NCI-H748 (cell line): ENCODE results near the gene PTGDS.

Experiments
- DNase-seq: peaks from one replicate; lab custom pipeline; 2025; ENCODE audit not compliant: unreplicated experiment; lab: John Stamatoyannopoulos, UW

PTGDS gene

GRCh38 chr9:137007108-137007815 lies 30.0 kb downstream of the PTGDS start:
- DNase-seq, result peak; percentile 46

DNA sequence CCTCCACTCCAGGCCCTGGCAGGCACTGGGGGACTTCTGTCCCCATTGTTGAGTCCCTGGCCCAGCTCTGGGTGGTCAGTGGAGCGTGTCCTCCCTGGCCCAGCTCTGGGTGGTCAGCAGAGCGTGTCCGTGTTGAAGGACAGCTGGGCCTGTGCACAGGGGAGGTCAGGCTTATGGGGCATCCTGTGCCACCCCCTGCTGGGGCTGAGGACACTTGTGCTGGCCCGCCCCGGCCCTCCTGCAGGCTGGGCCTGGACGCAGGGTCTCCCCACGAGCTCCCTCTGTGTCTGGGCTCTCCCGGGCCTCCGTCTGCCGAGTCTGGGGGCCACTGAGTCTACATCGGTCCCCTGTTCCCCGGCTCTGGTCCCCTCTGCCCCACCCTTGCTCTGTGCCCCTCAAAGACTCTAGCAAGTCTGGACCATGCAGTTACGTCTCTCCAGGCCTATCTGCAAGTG lies 30.5 kb downstream of the PTGDS start:
- DNase-seq, result no peak

DNA sequence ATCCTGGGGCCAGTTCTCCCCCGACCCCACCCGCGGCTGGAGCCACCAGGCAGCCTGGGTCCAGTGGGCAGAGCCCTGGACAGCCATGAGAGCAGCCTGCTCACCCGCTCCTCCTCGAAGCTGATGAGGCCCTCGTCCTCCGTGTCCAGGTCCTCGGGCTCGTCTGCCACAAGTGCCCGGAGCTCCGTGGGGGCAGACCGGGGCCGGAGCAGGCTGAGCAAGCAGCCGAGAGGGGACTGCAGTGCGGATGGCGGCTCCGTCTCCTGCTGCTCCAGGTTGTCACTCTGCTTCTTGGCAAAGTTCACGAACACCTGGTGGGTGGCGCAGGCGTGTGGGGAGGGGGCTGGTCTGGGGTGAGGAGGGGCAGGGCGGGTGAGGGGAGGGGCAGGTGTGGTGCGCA lies 31.0 kb downstream of the PTGDS start:
- DNase-seq, result no peak

DNA sequence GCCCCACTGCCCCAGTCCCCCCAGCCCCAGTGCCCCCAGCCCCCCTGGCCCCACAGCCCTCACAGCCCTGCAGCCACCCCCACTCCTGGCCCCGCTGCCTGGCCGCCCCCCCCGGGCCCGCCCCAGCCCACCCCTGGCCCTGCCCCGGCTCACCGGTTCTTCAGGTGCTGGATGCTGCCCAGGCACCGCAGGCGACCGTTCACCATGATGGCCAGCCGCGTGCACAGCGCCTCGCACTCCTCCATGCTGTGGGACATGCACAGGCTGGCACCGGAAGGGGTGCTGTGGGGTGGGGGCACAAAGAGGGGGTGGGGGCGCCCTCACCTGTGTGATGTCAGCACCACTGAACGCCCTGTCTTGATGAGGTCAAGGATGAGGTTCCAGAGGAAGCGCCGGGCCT lies 31.9 kb downstream of the PTGDS start:
- no peak for DNase-seq

GRCh38 chr9:137009938-137010732 lies 32.8 kb downstream of the PTGDS start:
- DNase-seq, result no peak

DNA sequence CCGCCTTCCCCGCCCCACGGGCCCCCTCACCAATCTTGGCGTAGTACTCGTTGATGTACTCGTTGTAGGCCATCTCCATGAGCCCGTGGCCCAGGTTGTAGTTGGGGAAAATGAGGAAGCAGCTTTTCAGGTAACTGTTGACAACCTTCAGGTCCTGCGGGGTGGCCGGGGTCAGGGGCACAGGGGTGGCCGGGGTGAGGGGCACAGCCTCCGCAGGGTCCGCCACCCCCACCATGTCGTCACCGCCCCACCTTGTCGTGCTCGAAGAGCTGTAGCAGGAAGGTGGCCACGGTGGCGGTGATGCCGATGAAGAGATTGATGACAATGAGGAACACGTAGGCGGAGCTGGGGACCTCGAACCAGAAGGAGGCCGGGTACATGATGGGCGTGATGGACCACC lies 33.9 kb downstream of the PTGDS start:
- DNase-seq, result no peak

- DNase-seq, result no peak
These were observed 34.8 kb downstream of the PTGDS start for GRCh38 chr9:137011907-137012675.

DNA sequence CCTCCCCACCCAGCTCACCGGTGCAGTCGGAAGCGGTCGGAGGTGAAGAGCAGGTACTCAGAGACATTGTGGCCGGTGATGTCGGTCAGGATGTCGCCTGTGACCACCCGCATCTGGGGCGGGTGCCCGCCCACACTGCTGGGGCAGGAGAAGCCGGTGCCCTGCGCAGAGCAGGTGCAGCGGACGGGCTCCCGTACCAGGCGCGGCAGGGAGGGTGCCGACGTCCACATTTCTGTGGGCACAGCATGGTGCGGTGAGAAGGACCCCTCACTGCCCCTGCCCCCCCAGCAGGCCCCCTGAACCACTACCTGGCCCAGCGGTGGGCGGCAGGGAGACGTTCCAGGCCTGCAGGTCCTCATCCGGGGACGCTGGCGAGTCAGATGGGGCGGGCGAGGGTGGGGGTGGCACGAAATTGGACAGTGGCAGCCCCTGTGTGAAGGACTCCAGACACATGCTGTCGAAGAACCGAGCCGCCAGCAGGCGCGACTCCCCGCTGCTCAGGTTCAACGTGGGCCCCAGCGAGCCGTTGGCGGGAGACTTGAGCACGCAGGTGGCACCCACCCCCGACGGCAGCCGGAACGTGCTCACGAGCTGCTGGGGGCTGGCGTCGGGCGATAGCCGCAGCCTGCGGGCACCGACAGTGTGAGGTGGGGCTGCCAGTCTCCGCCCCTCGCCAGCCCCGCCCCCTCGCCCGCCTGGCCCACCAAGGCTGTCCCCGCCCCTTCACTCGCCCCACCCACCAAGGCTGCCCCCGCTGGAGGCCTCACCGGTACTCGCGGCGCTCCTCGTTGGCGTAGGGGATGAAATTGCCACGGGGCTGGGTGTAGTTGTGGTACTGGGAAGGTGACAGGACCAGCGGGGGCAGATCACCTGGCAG lies 35.6 kb downstream of the PTGDS start:
- no peak for DNase-seq

DNA sequence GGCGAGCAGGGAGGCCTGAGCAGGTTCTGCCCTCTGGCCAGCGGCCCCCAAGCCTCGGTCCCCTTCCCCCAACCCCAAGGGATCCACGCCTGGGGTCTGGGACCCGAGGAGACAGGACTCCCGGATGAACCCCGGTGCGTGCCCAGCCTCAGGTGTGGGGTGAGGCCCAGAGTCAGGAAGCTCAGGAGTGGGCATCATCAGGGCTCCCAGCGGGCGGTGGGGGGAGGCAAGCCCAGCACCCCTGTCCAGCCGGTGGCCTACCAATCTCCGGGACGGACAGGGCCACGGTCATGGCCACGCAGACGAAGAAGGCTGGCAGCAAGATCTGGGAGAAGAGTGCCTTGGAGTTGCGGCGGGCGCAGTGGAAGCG lies 36.3 kb downstream of the PTGDS start:
- DNase-seq, result no peak

DNA sequence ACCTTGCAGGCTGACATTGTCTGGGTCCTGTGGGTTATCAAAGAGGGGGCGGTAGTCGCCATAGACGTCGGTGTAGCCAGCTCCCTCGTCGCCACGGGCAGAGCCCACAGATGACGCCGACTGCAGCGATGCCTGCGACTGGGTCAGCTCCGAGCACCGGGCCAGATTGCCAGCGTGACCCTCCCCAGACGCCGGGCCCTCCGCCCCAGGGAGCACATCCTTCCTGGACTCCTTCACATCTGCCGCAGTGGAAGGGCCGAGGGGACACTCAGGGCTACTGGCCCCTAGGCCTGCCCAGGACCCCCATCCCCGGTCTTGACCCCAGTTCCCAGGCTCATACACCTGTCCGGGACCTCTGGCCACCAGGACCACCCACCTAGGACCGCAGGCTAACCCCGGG lies 36.9 kb downstream of the PTGDS start:
- no peak for DNase-seq

DNA sequence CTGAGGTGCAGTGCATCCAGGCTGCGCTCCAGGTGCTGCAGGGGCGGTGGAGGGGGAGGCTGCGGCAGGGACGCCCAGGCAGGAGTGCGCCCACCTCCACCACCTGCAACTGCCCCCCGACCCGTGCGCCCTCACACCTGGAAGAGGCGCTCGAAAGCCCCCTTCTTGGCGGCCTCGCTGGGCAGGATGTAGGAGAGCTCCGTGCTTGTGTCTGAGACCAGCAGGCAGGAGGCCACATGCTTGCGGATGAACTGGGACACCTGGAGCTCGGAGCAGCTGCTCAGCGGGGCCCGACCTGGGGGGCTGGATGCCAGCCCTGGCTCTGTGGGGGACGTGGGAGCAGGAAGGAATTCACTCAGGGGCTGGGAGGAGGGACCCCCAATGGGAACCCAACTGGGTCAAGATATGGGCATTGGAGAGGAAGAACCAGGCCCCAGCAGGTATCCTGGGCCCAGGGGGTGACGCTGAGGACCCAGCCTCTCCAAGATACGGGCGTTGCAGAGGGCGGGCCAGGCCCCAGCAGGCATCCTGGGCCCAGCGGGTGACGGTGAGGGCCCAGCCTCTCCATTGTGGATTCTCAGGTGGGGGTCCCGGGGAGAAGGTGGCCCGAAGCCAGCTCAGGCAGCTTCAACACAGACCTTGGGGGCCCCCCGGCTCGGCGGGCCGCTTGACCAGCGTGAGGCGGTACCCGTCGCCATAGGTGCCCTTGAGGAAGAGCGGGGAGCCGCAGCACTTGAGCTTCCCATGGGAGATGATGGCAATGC lies 37.7 kb downstream of the PTGDS start:
- no peak for DNase-seq

- DNase-seq, result no peak
These were observed 38.2 kb downstream of the PTGDS start for GRCh38 chr9:137015540-137015930.

DNA sequence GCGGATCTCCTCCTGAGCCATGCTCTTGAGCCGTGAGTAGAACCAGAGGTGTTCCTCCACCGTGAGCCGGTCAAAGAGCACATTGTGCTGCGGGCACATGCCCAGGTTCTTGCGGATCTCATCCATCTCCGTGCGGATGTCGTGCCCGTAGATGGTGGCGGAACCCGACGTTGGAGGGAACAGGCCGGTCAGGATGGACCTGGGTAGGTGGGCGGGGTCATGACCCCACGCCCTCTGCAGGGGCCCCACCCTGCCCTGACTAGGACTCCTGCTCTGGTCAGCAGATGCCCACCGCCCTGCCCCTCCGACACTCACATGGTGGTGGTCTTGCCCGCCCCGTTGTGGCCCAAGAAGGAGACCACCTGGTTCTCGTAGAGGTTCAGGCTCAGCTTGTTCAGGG lies 38.7 kb downstream of the PTGDS start:
- no peak for DNase-seq

GRCh38 chr9:137016436-137016835 lies 39.1 kb downstream of the PTGDS start:
- no peak for DNase-seq

GRCh38 chr9:137017071-137017470 lies 39.8 kb downstream of the PTGDS start:
- no peak for DNase-seq

DNA sequence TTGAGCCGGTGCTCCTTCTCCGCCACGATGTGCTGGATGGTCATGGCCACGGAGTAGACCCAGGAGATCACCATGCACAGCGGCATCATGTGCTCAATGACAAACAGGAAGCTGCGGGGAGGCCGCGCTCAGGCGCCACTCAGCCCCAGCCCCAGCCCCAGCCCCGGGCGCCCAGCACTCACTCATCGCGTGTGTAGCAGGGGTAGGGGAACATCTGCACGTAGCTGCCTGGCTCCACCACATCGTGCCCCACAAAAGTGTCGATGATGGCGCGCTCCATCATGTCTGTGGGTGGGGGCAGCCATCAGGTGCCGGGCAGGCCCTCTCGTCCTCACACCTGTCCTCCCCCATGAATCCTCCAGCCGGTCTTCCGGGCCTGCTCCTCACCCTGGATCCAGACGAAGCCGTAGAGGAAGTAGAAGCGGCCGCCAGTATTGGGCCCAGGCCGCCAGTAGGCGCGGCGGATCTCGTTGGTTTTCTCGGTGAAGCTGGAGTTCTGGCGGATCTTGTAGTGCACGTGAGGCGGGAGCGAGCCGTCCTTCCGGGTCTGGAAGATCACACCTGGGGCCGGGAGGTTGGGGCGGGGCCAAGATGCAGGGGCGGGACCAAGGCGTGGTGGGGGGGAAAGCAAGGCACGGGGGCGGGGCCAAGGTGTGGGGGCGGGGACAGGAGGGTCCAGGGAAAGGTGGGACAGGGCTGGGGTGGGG lies 40.6 kb downstream of the PTGDS start:
- no peak for DNase-seq

- DNase-seq, result no peak
These were observed 41.7 kb downstream of the PTGDS start for GRCh38 chr9:137018761-137019559.

DNA sequence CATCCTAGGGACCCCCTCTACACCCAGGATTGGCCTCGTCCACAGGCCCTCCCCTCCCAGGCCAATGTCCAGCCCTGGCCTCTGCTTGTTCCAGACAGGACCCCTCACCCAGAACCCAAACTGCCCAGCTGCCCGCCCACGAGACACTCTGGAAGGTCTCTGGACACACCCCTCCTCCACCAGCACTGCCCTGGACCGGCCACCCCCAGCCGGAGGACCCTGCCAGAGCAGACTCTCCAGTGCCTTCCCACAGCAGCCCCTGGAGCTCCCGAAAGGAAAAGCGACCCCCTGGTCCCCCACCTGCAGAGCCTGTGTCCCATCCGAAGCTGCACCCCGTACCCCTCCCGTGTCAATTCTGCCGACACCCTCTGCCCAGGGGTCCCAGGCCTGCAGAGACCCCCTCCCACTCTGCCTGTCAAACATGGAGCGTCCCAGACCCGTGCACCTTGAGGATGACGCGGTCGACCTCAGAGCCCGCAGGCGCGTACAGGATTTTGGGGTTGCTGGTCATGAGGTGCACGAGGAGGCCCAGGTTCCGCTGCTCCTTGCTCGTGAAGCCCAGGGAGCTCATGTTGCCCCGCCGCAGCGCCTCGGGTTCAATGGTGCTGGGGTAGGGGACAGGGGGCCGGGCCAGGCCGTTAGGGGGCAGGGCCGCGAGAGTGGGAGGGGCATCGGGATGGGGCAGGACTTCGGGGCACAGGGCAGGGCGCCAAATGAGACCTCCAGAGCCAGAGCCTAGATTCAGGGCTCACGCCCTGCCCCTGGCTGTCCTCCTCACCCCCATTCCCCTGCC lies 42.8 kb downstream of the PTGDS start:
- DNase-seq, result no peak
